ENCODE measurements around the gene GABRR2.
"Not testable (repeated sequence)": the region's sequence is repeated elsewhere in the genome, so short reads cannot be mapped to it uniquely, and the experiment has no call there.

GABRR2 gene

GRCh38 chr6:89323511-89323971 lies 8.4 kb upstream of the GABRR2 start:
- no peak for DNase-seq

GRCh38 chr6:89321131-89321970 lies 6.3 kb upstream of the GABRR2 start:
- no peak for DNase-seq

GRCh38 chr6:89320012-89320559 lies 5.0 kb upstream of the GABRR2 start:
- DNase-seq: no peak

GRCh38 chr6:89317067-89317466 lies 2.0 kb upstream of the GABRR2 start:
- no peak for DNase-seq

GRCh38 chr6:89314692-89315091 lies 407 bp downstream of the GABRR2 start:
- DNase-seq: no peak

GRCh38 chr6:89313006-89313405 lies 2.1 kb downstream of the GABRR2 start:
- DNase-seq: no peak

GRCh38 chr6:89311853-89312531 lies 3.1 kb downstream of the GABRR2 start:
- no peak for DNase-seq

- DNase-seq: no peak
Observed at GRCh38 chr6:89311530-89311852, 3.6 kb downstream of the GABRR2 start.

GRCh38 chr6:89310929-89311328 lies 4.2 kb downstream of the GABRR2 start:
- DNase-seq: no peak

- DNase-seq: no peak
Observed at GRCh38 chr6:89308525-89309395, 6.3 kb downstream of the GABRR2 start.

GRCh38 chr6:89304517-89304916 lies 10.6 kb downstream of the GABRR2 start:
- DNase-seq: not testable (repeated sequence)

- no peak for DNase-seq
Observed at GRCh38 chr6:89302936-89303335, 12.2 kb downstream of the GABRR2 start.

- DNase-seq: no peak
Observed at GRCh38 chr6:89302195-89302770, 12.8 kb downstream of the GABRR2 start.

GRCh38 chr6:89301586-89302194 lies 13.4 kb downstream of the GABRR2 start:
- no peak for DNase-seq

GRCh38 chr6:89299466-89299850 lies 15.6 kb downstream of the GABRR2 start:
- no peak for DNase-seq

- peak; percentile 74 for DNase-seq
Observed at GRCh38 chr6:89298680-89299465, 16.2 kb downstream of the GABRR2 start.

GRCh38 chr6:89297695-89298351 lies 17.3 kb downstream of the GABRR2 start:
- DNase-seq: peak; percentile 91

- DNase-seq: peak; percentile 19
Observed at GRCh38 chr6:89295981-89296380, 19.1 kb downstream of the GABRR2 start.

- not testable (repeated sequence) for DNase-seq
Observed at GRCh38 chr6:89295116-89295515, 20.0 kb downstream of the GABRR2 start.

GRCh38 chr6:89291256-89291819 lies 23.8 kb downstream of the GABRR2 start:
- no peak for DNase-seq
